Renal pelvis (tissue), 4 donors: ENCODE measurements around the gene SLF2. TPM values are rescaled to one million over a fixed set of nuclear protein-coding genes. Genes with fewer than 3 reads are reported as not detected.

Experiments
- DNase-seq: peaks from one replicate; pipeline ENCODE4 v3.0.0-alpha.2; 2013
- polyA plus RNA-seq, 3 donors: library from polyadenylated mRNA; unstranded; fragments of 120-200 nt; gene quantifications; one replicate each; pipeline ENCODE4 v1.2.1, GENCODE V29; 2013; ENCODE audit not compliant: insufficient read length in 3 of 3

Gene SLF2
- polyA plus RNA-seq, 3 donors: 29.9 to 47.6 (median 44.8) TPM

DNA sequence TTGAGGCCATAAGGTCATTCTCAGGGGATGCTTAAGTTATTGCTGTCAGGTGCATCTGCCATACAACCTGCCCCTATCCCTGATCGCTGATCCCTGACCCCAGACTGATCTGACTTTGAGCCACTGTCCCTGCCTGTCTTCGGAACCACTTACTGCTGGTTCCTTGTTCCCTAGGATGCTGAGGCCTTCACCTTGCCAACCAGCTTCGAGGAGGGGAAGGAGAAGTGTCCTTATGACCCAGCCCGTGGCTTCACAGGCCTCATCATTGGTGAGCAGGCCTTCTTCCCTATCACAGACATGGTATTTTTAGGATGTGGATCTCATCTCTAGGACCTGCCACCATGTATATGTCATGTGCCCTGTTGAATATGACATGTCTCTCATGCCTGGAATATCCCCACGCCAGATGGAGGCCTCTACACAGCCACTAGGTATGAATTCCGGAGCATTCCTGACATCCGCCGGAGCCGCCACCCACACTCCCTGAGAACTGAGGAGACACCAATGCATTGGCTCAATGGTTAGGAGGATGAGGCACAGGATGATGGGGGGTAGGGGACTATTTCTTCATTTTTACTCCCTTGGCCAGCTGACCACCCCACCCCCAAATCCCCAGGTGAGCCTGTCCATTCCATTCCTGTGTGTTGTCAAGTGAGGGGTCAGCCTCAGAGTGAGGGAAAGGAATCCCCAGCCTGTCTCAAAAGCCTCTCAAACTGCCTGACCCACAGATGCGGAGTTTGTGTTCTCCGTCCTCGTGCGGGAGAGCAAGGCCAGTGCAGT is 65.5 kb downstream of the SLF2 start:
- DNase-seq: no peak

DNA sequence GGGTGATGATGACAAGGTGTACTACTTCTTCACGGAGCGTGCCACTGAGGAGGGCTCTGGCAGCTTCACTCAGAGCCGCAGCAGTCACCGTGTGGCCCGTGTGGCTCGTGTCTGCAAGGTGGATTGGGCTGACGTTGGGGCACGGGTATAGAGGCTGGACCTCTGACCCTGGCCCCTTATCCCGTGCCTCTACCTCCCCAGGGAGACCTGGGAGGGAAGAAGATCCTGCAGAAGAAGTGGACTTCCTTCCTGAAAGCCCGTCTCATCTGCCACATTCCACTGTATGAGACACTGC is 66.1 kb downstream of the SLF2 start:
- DNase-seq: no peak

DNA sequence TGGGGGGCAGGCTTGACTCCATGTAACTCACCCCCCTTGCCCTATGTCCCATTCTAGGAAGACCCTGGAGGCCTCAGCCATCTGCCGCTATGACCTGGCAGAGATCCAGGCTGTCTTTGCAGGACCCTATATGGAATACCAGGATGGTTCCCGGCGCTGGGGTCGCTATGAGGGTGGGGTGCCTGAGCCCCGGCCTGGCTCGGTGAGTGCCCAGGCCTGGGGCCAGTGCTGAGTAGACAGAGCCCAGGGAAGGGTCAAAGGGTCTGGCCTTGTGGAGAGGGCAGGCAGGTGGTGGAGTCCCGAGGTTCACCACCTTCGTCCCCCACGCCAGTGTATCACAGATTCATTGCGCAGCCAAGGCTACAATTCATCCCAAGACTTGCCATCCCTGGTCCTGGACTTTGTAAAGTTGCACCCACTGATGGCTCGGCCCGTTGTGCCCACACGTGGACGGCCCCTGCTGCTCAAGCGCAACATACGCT is 67.1 kb downstream of the SLF2 start:
- DNase-seq: no peak

DNA sequence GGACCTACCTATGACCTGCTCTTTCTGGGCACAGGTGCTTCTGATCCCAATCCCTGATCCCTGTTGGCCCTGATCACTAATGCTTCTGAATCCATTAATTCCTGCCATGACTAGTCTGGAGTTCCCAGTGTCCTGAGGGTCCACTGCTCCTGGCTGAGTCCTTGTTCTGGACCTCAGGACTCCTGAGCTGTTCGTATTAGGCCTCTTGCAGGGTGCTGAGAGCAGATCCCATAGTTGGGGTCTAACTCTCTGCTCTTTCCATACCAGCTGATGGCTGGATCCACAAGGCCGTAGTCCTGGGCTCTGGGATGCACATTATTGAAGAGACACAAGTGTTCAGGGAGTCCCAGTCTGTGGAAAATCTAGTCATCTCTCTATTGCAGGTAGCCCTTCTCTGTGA is 67.5 kb downstream of the SLF2 start:
- no peak for DNase-seq

DNA sequence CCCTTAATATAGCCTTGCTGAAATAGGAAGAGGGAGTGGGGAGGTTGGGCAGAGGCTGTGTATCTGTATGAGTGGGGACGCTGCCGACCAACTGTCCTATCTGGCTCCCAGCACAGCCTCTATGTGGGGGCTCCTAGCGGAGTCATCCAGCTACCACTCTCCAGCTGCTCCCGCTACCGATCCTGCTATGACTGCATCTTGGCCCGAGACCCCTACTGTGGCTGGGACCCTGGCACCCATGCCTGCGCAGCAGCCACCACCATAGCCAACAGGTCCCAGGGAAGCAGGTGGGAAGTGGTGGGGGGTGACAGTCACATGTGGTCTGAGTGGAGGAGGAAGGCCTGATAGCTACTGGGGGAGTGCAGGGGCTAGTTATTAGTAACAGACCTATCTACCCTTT is 67.9 kb downstream of the SLF2 start:
- DNase-seq: no peak

DNA sequence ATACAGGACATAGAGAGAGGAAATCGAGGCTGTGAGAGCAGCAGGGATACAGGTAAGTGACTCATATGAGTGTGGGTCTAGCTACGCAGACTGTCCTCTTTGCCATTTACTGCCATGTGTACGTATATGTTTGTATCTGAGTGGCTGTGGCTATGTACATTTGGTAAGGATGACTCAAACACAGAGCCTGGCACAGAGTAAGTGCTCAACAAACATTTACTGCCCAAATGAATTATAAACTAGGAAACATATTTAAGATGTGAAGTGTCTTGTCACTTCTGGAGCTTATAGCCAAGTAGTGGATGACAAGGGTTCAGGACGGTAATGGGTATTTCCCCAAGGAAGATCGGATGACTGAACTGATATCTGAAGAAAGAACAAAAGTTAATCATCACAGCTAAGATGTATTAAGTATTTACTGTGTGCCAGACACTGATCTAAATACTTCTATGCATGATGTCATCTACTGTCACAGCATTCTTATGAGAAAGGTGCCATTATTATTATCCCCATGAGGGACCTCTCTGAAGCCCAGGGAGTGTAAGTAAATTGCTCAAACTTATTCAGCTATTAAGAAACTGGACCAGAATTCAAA is 68.5 kb downstream of the SLF2 start:
- DNase-seq: no peak

DNA sequence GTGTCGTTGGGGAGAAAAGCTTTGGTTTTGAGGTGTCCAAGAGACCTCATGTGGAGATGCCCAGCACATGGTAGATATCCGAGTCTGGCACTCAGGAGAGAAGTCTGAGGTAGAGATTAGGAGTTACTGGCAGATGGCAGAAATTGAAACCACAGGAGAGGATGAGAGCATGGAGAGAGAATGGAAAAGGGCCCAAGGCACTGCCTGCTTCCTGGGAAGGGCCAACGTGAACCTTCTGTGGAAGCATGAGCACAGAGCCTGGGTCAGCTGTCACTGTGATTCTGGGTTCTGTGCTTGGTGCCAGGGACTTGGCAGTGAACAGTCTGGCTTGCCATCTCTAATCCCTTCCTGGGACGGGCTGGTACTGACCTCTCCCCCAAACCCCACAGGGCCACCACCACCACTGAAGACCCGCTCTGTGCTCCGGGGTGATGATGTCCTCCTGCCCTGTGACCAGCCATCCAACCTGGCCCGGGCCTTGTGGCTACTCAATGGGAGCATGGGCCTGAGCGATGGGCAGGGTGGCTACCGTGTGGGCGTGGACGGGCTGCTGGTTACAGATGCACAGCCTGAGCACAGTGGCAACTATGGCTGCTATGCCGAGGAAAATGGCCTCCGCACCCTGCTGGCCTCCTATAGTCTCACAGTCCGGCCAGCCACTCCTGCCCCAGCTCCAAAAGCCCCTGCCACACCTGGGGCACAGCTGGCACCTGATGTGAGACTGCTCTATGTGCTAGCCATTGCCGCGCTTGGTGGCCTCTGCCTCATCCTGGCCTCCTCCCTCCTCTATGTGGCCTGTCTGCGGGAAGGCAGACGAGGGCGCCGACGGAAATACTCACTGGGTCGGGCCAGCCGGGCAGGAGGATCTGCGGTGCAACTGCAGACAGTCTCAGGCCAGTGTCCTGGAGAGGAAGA is 70.4 kb downstream of the SLF2 start:
- DNase-seq: no peak

DNA sequence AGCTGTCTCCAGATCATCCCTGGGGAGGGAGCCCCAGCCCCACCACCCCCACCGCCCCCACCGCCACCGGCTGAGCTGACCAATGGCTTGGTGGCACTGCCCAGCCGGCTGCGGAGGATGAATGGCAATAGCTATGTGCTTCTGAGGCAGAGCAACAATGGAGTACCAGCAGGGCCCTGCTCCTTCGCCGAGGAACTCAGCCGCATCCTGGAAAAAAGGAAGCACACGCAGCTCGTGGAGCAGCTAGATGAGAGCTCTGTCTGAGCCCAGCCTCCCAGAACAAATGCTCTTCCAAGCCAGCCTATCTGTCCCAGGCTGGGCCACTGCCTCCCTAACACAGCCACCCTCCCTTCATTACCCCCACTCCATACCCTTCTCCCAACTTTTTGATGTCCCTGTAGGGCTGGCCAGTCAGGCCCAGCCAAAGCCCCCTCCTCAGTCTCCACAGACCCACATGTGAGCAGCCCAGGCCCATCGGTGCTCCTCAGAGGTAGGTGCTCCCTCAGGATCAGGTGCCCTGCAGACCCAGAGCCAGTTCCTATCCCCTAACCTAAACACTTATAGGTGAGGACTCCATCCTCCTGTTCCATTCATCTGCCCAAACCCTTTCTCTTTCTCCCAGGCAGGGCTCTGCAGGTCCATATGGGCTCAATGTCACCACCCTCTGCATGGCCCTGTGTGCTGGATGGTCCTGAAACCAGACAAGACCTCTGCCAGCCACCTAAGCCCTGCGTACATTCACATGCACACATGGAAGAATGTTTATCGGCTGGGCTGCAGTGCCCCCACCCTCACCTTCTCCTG is 71.3 kb downstream of the SLF2 start:
- DNase-seq: no peak

DNA sequence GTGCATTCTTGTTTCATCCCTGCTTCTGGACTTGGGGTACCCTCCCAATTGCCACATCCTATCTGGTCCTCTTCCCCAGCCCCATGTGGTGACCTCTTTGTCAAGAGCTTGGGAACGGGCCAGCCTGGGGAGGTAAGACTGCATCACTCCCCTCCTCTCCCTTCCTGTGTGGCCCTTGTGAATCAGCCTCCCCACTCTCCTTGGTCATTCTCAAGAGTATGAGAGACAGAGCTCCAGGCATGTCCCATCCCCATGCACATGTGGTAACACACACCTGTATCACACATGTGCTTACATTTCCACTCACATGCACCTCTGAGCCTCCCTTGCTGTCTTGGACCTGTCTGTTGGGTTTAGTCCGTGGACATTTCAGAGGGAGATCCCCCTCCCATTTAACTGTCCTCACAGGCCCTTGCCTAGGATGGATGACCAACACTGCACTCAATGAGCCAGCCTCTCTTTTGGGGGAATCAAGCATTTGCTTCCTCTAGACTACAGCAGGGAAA is 72.0 kb downstream of the SLF2 start:
- DNase-seq: no peak

DNA sequence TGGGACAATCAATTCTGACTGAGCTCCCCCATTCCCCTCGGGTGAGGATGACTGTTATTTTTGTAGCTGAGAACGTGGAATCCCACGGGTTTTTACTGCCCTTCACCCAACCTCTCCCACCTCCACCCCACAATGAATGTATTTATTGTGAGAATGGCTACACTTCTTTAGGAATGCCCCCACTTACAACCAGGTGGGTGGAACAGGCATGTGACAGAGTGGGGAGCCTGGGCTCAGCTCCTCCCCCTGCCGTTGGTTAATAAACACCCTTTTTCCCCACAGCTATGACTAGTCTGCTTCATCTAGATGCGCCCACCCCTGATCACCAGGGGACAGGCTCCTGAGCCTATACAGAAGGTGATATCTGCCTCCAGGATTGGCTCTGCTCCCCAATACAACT is 72.6 kb downstream of the SLF2 start:
- no peak for DNase-seq

DNA sequence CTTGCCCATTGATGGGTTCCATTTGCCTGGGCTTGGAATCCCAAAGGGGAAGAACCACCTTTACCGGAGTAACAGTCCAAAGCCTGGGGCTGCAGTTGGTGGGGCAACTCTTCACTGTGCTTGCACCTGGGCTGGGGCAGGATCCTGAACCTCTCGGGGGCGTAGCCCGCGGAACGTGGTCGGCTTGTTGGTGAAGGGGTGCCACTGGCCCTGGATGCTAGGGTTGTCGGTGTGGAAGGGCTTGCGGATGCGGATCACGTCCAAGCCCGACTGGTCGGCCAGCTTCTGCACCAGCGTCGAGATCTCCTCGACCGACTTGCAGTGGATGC is 73.8 kb downstream of the SLF2 start:
- DNase-seq: no peak

DNA sequence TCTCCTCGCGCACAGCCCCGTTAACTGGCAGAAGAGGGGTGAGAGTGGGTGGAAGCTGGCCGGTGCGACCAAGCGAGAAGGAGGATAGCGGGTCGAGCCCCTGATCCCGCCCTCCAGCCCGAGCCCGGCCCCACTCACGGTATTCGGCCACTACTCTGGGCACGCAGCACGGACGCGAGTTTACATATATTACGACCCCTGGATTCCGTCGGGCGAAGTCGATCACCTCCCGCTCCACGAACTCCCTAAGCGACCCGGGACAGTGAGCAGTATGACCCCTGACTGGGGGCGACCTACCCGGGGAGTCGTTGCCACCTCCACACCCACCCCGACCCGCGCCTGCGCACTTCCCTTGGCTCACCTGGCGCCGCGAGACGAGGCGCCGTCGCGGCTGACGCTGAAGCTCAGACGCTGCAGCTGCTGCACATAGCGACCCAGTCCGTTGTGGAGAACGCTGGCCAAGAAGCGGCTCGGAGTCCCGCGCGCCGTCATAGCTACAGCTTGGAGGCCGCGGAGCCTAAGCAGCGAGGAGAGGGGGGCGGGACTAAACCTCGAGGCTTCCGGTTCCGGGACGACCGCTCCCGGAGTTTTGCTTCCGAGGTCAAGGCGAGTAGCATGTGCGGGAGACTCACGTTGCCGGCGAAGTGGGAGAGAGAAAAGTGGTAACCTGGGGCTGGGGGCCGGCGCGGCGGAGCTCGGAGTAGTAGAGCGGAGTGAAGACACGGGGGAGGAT is 74.4 kb downstream of the SLF2 start, which contains the start of the genes MRPL43 and TWNK:
MRPL43 (minus strand) TSS at position 546 of the 733 bp plus-strand sequence; CDS start at position 492, 54 bp downstream.
TWNK (plus strand) TSS at position 592 of the 733 bp plus-strand sequence. CDS start 668 bp downstream, outside the sequence.
- DNase-seq: peak; percentile 82

DNA sequence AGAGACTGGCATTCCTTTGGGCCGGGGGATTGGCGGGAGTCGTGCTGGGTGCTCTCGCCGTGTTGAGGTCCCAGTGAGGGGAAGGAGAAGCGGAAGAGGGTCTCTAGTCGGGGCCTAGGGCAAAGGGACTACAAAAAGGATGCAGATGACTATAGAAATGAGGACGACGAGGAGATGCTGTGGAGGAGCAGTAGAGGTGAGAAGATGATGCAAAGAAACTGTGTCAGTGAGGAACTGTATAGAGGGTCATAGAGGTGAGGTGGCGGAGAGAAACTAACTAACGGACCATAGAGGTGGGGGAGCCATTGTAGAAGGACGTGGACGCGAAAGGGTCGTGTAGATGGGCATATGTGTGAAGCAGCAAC is 74.9 kb downstream of the SLF2 start:
- DNase-seq: no peak

DNA sequence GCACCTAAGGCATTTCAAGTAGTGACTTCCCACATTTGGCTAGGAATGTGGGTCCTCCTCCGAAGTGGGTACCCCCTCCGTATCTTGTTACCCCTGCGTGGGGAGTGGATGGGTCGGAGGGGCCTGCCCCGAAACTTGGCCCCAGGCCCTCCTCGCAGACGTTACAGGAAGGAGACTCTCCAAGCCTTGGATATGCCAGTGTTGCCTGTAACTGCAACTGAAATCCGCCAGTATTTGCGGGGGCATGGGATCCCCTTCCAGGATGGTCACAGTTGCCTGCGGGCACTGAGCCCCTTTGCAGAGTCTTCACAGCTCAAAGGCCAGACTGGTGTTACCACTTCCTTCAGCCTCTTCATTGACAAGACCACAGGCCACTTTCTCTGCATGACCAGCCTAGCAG is 75.4 kb downstream of the SLF2 start:
- no peak for DNase-seq

DNA sequence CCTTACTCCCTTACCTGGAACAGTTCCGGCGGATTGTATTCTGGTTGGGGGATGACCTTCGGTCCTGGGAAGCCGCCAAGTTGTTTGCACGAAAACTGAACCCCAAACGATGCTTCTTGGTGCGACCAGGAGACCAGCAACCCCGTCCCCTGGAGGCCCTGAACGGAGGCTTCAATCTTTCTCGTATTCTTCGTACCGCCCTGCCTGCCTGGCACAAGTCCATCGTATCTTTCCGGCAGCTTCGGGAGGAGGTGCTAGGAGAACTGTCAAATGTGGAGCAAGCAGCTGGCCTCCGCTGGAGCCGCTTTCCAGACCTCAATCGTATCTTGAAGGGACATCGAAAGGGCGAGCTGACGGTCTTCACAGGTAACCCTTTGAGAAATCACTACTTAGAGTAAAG is 76.3 kb downstream of the SLF2 start:
- no peak for DNase-seq

DNA sequence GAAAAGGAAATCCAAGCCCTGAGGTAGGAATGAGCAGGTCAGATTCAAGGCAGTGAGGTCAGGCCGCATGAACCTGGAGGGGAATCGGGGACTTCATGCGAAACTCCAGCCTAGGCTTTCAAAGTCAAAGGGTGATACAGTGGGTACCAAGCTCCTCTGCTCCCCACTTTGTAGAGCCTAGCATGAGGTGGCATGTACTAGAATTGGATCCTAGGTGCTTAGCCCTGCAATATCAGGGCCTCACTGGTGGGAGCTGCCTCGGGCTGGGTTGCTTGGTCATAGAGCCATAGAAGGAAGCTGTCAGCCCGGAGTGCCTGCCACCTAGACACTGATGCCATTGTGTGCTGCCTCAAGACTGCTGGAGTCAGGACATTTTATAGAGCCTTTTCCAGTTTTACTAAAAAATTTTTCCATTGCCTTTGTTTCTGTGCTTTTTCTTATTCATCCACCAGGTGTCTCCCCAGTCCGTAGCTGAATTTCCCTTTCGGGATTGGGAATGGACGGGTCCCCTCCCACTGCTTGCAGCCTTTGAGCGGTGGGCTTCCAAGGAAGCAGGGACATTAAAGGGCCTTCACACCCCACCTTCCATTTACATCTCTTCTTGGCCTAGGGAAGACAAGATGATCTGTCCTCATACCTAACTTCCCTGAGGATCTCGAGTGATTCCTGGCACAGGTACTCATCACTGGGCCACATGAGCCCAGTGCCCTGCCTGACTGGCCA is 81.4 kb downstream of the SLF2 start:
- DNase-seq: no peak

DNA sequence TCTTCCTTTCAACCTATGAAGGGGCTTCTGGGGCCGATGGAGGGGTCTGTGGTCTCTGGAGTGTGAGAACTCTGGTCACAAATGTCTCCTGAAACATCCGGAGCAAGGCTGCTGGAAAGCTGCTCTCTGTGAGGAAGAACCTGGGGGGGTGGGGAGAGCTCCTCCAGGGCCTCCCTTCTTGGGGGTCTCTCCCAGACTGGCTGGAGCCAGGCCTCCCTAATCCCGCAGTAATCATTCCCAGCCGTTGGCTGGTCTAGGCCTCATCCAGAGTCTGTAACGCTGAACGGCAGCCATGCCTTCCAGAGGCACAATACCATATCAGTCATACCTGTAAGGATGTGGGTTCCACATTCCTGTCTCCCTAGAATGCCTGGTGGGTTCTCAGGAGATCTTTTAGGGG is 82.4 kb downstream of the SLF2 start:
- no peak for DNase-seq

DNA sequence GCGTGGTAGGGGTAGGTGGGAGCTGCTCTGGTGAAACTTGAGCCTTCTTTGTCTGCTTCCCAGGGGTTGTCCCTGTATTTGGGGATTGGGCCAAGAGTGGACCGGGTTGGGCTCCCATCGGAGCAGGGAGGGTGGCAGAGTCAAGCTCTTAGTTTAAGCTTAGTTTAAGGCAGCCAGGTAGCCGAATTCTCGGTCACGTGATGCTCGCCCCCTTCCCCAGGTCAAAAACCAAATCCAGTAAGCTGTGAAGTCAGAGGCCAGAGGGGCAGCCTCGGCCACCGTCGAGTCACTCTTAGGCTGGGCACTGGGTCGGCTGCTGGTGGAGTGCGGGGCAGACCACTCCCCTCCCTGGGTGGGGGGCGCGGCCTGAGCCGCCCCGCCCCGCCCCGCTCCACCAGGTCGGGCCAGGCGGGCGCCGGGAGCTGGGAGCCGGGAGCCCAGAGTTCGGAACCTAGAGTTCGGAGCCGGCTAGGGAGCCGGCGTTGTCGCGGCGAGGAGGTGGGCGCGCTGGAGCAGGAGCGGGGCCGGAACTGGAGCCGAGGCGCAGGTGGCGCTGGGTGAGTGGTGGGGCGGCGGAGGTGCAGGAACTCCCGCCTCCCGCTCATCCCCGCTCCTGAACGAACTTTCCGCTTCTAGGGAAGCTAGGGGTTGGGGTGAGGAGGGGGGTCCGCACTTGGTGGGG is 84.1 kb downstream of the SLF2 start:
- no peak for DNase-seq

DNA sequence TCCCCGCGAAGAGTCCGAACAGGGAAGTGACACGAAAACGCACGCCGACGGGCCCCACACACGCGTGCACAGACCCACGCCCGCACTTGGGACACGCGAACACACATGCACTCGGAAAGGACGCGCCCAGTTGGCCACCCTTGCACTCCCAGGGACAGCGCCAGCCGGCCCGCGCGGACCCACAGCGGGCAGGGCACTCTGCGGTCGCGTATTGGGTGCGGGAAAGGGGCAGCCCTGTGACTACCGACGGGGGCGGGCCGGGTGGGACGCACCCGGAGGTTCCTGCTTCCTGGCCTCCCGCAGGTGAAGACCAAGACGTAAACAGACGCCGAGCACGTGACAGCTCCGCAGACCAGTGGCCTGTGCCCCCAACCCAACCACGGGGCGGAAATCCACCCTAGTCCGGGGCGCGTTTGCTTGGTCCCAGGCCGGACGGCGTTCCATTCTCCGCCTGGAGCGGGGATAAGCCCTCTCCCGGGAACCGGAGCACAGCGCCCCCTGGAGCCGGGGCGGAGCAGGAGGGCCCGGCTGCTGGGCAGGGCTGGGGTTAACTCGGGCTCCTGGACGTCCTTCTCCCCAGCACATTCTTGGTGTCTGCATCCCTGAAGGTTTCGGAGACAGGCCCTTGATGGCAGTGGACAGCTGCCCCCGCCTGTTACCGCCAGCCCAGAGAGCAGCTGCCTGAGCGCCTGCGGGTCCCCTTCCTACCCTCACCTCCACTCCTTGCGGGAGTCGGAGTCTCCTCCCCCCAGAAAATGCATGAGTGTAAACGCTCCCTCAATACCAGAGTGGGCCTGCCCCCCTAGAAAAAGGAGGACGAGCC is 84.8 kb downstream of the SLF2 start:
- DNase-seq: no peak
